Ureter (tissue), 1 donor: ENCODE data around the gene ZNF441. TPM values are rescaled to one million over a fixed set of nuclear protein-coding genes. Genes with fewer than 3 reads are reported as not detected.

Experiments used
- total RNA-seq: library from RNA; stranded (reverse); gene quantifications from one replicate; pipeline ENCODE4 v1.2.4, GENCODE V29; 2023
- donor health status: DM: yes; HTN: yes; CAD: no.

Gene ZNF441
- total RNA-seq, 1 donor from 2014 or later, result 17.9 TPM

Other genes starting within 250 kb of the ZNF441 start
- gene ECSIT, start 237.9 kb upstream of the ZNF441 start, total RNA-seq, result 43.7 TPM
- gene CNN1, start 228.1 kb upstream of the ZNF441 start, total RNA-seq, result 301 TPM
- gene ELOF1, start 207.8 kb upstream of the ZNF441 start, total RNA-seq, result 46.2 TPM
- gene ACP5, start 189.4 kb upstream of the ZNF441 start, total RNA-seq, result 19.9 TPM
- gene ZNF627, start 169.5 kb upstream of the ZNF441 start, total RNA-seq, result 20.7 TPM
- gene ZNF823, start 28.1 kb upstream of the ZNF441 start, total RNA-seq, result 21.5 TPM
- gene ZNF491, start 31.5 kb downstream of the ZNF441 start, total RNA-seq, result 2.3 TPM
- 74.7 TPM for gene ZNF440, start 47.3 kb downstream of the ZNF441 start, total RNA-seq
- 25.3 TPM for gene ZNF439, start 81.7 kb downstream of the ZNF441 start, total RNA-seq
- 17.9 TPM for gene ZNF69, start 120.8 kb downstream of the ZNF441 start, total RNA-seq
- gene ZNF700, start 158.1 kb downstream of the ZNF441 start, total RNA-seq, result 27.0 TPM
- 8.7 TPM for gene ZNF763, start 198.0 kb downstream of the ZNF441 start, total RNA-seq